A549 treated with ZK216348 at 1 μM for 4 hours (cell line): ENCODE results near the gene SLC6A17. TPM values are rescaled to one million over a fixed set of nuclear protein-coding genes. Genes with fewer than 3 reads are reported as not detected.

Experiments used
- total RNA-seq: library from RNA; stranded (reverse); fragments of 200-300 nt; extraction: Qiagen RNA extraction; gene quantifications from 5 replicates; pipeline ENCODE4 v1.2.3, GENCODE V29; 2022; ENCODE audit warnings: low read depth

The SLC6A17 gene
- total RNA-seq: 2.6 to 6.2 TPM (median 4.7 TPM) in 5 replicates

GRCh38 chr1:110150330-110151174 is at the start of gene SLC6A17:
SLC6A17 (plus strand) TSS chr1:110150494; CDS start chr1:110166930, 16,436 bp downstream.

GRCh38 chr1:110112143-110112542 is 38.2 kb upstream of the SLC6A17 start, which contains the start of gene UBL4B:
UBL4B (plus strand) TSS chr1:110112443; CDS start chr1:110112535, 92 bp downstream.

GRCh38 chr1:110209715-110210603 is 59.7 kb downstream of the SLC6A17 start, which contains the start of gene KCNC4:
KCNC4 (plus strand) TSS chr1:110210314; CDS start chr1:110211500, 1,186 bp downstream.

Other genes starting within 250 kb of the SLC6A17 start
- gene CSF1, start 239.6 kb upstream of the SLC6A17 start, total RNA-seq: 10.2 to 20.8 TPM (median 20.3 TPM) in 5 replicates
- 43.5 to 60.0 TPM (median 49.5 TPM) in 5 replicates for gene AHCYL1, start 165.7 kb upstream of the SLC6A17 start, total RNA-seq
- gene STRIP1, start 115.9 kb upstream of the SLC6A17 start, total RNA-seq: 10.8 to 14.4 TPM (median 13.3 TPM) in 5 replicates
- not detected in 5 replicates for gene ALX3, start 79.8 kb upstream of the SLC6A17 start, total RNA-seq
- gene UBL4B, start 38.1 kb upstream of the SLC6A17 start, total RNA-seq: not detected in 5 replicates
- 2.4 to 5.0 TPM (median 3.8 TPM) in 5 replicates for gene KCNC4, start 59.8 kb downstream of the SLC6A17 start, total RNA-seq
- gene RBM15, start 188.9 kb downstream of the SLC6A17 start, total RNA-seq: 6.0 to 11.8 TPM (median 7.7 TPM) in 5 replicates
- gene SLC16A4, start 240.5 kb downstream of the SLC6A17 start, total RNA-seq: 26.0 to 41.9 TPM (median 37.9 TPM) in 5 replicates